IMR-90 (cell line): ENCODE results near the gene TTC23L. TPM values are rescaled to one million over a fixed set of nuclear protein-coding genes. Genes with fewer than 3 reads are reported as not detected.

ENCODE experiments used
- ATAC-seq: fragments of 200-7000 bp; cut with Tn5 transposase; 2 replicates; pipeline ENCODE4 v1.9.1; 2020; ENCODE audit warnings: low read depth, mild to moderate bottlenecking, moderate library complexity
- BruUV-seq: library from RNA; stranded (reverse); fragments of 400-500 nt; replicated peaks from 2 replicates; lab custom pipeline; 2021; lab: Mats Ljungman, UMichigan
- CTCF ChIA-PET: fragments of 300-600 bp; formaldehyde crosslinking; extraction: SDS; loops from one replicate; lab custom pipeline; 2021; ENCODE audit warnings: antibody characterized with exemption; lab: Yijun Ruan, JAX
- POLR2A ChIA-PET: fragments of 300-600 bp; sonication (Branson Sonifier 250); formaldehyde crosslinking; loops from one replicate; lab custom pipeline; 2022; ENCODE audit warnings: antibody characterized with exemption; ENCODE audit not compliant: unreplicated experiment; lab: Charles Lee
- DNase-seq: peaks from one replicate; pipeline ENCODE4 v3.0.0; 2013
- H2AFZ ChIP-seq: replicated peaks from 2 replicates; pipeline ENCODE3; 2013; ENCODE audit warnings: low read length, mild to moderate bottlenecking; ENCODE audit not compliant: poor library complexity
- H2AK5ac ChIP-seq: 2 replicates; pipeline ENCODE4 v1.6.1; 2013; ENCODE audit warnings: low read depth, low read length, inconsistent platforms
- H2AK9ac ChIP-seq: replicated peaks from 2 replicates; pipeline ENCODE3; 2013; ENCODE audit warnings: mild to moderate bottlenecking, low read depth, low read length, moderate library complexity; ENCODE audit not compliant: poor library complexity
- H2BK120ac ChIP-seq: 2 replicates; pipeline ENCODE4 v1.6.1; 2013; ENCODE audit warnings: low read depth, low read length, inconsistent platforms
- H2BK15ac ChIP-seq: 3 replicates; pipeline ENCODE4 v1.6.1; 2013; ENCODE audit warnings: low read depth, low read length, inconsistent platforms
- H2BK20ac ChIP-seq: 2 replicates; pipeline ENCODE4 v1.6.1; 2013; ENCODE audit warnings: low read depth, mild to moderate bottlenecking, inconsistent platforms, low read length, moderate library complexity
- H2BK5ac ChIP-seq: 2 replicates; pipeline ENCODE4 v1.6.1; 2013; ENCODE audit warnings: mild to moderate bottlenecking, low read depth, low read length, inconsistent platforms; ENCODE audit not compliant: poor library complexity, severe bottlenecking
- H3K14ac ChIP-seq: replicated peaks from 2 replicates; pipeline ENCODE4 v1.6.1; 2013; ENCODE audit warnings: low read depth, low read length, inconsistent platforms
- H3K18ac ChIP-seq: 2 replicates; pipeline ENCODE4 v1.6.1; 2013; ENCODE audit warnings: low read depth, low read length, control low read depth
- H3K23ac ChIP-seq: 2 replicates; pipeline ENCODE4 v1.6.1; 2013; ENCODE audit warnings: low read depth, low read length, inconsistent platforms
- H3K27ac ChIP-seq: 2 replicates; pipeline ENCODE4 v1.5.1; 2013; ENCODE audit warnings: mild to moderate bottlenecking, control low read depth, low read length; ENCODE audit not compliant: insufficient read depth
- H3K27me3 ChIP-seq: 2 replicates; pipeline ENCODE4 v1.6.1; 2013; ENCODE audit warnings: low read length; ENCODE audit not compliant: control insufficient read depth, insufficient read depth
- H3K36me3 ChIP-seq: 2 replicates; pipeline ENCODE4 v1.6.1; 2013; ENCODE audit warnings: low read length, mixed read lengths; ENCODE audit not compliant: control insufficient read depth, insufficient read depth
- H3K4ac ChIP-seq: 2 replicates; pipeline ENCODE4 v1.6.1; 2013; ENCODE audit warnings: low read depth, low read length, inconsistent platforms
- H3K4me1 ChIP-seq: 2 replicates; pipeline ENCODE4 v1.6.1; 2013; ENCODE audit warnings: low read length, mixed read lengths; ENCODE audit not compliant: control insufficient read depth, insufficient read depth
- H3K4me2 ChIP-seq: 2 replicates; pipeline ENCODE4 v1.6.1; 2013; ENCODE audit warnings: low read depth, mild to moderate bottlenecking, control low read depth, low read length, moderate library complexity
- H3K4me3 ChIP-seq: 2 replicates; pipeline ENCODE4 v1.5.1; 2013; ENCODE audit warnings: low read depth, mild to moderate bottlenecking, control low read depth, low read length, moderate library complexity; ENCODE audit not compliant: insufficient read depth
- H3K56ac ChIP-seq: 2 replicates; pipeline ENCODE4 v1.6.1; 2013; ENCODE audit warnings: low read length, inconsistent platforms; ENCODE audit not compliant: insufficient read depth; ENCODE audit errors: extremely low read depth
- H3K79me1 ChIP-seq, 2 experiments: 2 replicates each; pipeline ENCODE4 v1.6.1; 2013; ENCODE audit warnings: low read length in 2 of 2, inconsistent platforms in 1 of 2, low read depth in 1 of 2
- H3K9ac ChIP-seq: 2 replicates; pipeline ENCODE4 v1.6.1; 2013; ENCODE audit warnings: low read depth, low read length, control low read depth
- H3K9me1 ChIP-seq: 2 replicates; pipeline ENCODE4 v1.6.1; 2013; ENCODE audit warnings: low read length, inconsistent platforms; ENCODE audit not compliant: insufficient read depth
- H3K9me3 ChIP-seq: 2 replicates; pipeline ENCODE4 v1.6.1; 2013; ENCODE audit warnings: low read length; ENCODE audit not compliant: control insufficient read depth, insufficient read depth
- H4K20me1 ChIP-seq: 2 replicates; pipeline ENCODE4 v1.6.1; 2013; ENCODE audit warnings: low read length, inconsistent platforms; ENCODE audit not compliant: insufficient read depth
- H4K5ac ChIP-seq: 2 replicates; pipeline ENCODE4 v1.6.1; 2013; ENCODE audit warnings: mild to moderate bottlenecking, low read depth, low read length, control low read depth
- H4K8ac ChIP-seq, 2 experiments: 2 replicates each; pipeline ENCODE4 v1.6.1; 2013; ENCODE audit warnings: low read depth in 2 of 2, low read length in 2 of 2, control low read depth in 1 of 2, inconsistent platforms in 1 of 2
- H4K91ac ChIP-seq: 2 replicates; pipeline ENCODE4 v1.6.1; 2013; ENCODE audit warnings: low read depth, low read length, inconsistent platforms; ENCODE audit not compliant: insufficient read depth
- BHLHE40 ChIP-seq: fragments of 150-350 bp; IDR thresholded peaks from 2 replicates; pipeline ENCODE4 v1.6.1; 2016; ENCODE audit warnings: mild to moderate bottlenecking, low read depth, low read length
- CEBPB ChIP-seq: IDR thresholded peaks from 2 replicates; pipeline ENCODE4 v1.6.1; 2012; ENCODE audit warnings: low read depth, low read length, improper control_type of control experiment
- CHD1 ChIP-seq: IDR thresholded peaks from 2 replicates; pipeline ENCODE4 v1.6.1; 2012; ENCODE audit warnings: low read depth, low read length, improper control_type of control experiment
- ELK1 ChIP-seq: fragments of 150-350 bp; IDR thresholded peaks from 2 replicates; pipeline ENCODE4 v1.6.1; 2016; ENCODE audit warnings: low read depth, mild to moderate bottlenecking, low read length, moderate library complexity, borderline replicate concordance
- FOS ChIP-seq: fragments of 150-350 bp; IDR thresholded peaks from 2 replicates; pipeline ENCODE4 v1.6.1; 2016; ENCODE audit warnings: low read depth, low read length
- MAFK ChIP-seq: IDR thresholded peaks from 2 replicates; pipeline ENCODE4 v1.6.1; 2012; ENCODE audit warnings: low read depth, low read length, improper control_type of control experiment
- MAZ ChIP-seq: IDR thresholded peaks from 2 replicates; pipeline ENCODE4 v1.6.1; 2012; ENCODE audit warnings: low read depth, mild to moderate bottlenecking, low read length, improper control_type of control experiment, moderate library complexity, borderline replicate concordance
- MXI1 ChIP-seq: IDR thresholded peaks from 2 replicates; pipeline ENCODE4 v1.6.1; 2012; ENCODE audit warnings: low read depth, mild to moderate bottlenecking, low read length, moderate library complexity, borderline replicate concordance
- NFE2L2 ChIP-seq: fragments of 150-350 bp; IDR thresholded peaks from 2 replicates; pipeline ENCODE4 v1.6.1; 2016; ENCODE audit warnings: low read depth, mild to moderate bottlenecking, low read length
- POLR2A ChIP-seq: IDR thresholded peaks from 2 replicates; pipeline ENCODE4 v1.6.1; 2012; ENCODE audit warnings: mild to moderate bottlenecking, low read depth, low read length
- RAD21 ChIP-seq: IDR thresholded peaks from 2 replicates; pipeline ENCODE4 v1.6.1; 2012; ENCODE audit warnings: low read length, improper control_type of control experiment
- RCOR1 ChIP-seq: IDR thresholded peaks from 2 replicates; pipeline ENCODE4 v1.6.1; 2012; ENCODE audit warnings: mild to moderate bottlenecking, low read length, improper control_type of control experiment; ENCODE audit not compliant: insufficient replicate concordance
- RFX5 ChIP-seq: IDR thresholded peaks from 2 replicates; pipeline ENCODE4 v1.8.0; 2012; ENCODE audit warnings: low read depth, mild to moderate bottlenecking, low read length, moderate library complexity
- SMC3 ChIP-seq: fragments of 150-350 bp; IDR thresholded peaks from 2 replicates; pipeline ENCODE4 v1.6.1; 2016; ENCODE audit warnings: low read depth, mild to moderate bottlenecking, antibody characterized with exemption, low read length, moderate library complexity
- USF2 ChIP-seq: fragments of 150-350 bp; IDR thresholded peaks from 2 replicates; pipeline ENCODE4 v1.6.1; 2017; ENCODE audit warnings: mild to moderate bottlenecking, antibody characterized with exemption, low read length, low read depth
- WGBS, 2 experiments: methylation state at CpG; one replicate each; pipeline versions ENCODE4 v1.1.5 to v1.1.7; 2013; ENCODE audit warnings: missing lambda C conversion rate in 2 of 2; ENCODE audit not compliant: insufficient read length in 1 of 2; ENCODE audit errors: extremely low coverage in 2 of 2; 5-methylcytosine and 5-hydroxymethylcytosine counted together
- dilution Hi-C: fragments of 300-500 bp; cut with HindIII; formaldehyde crosslinking; loops from one replicate; pipeline ENCODE4 v1.14.3; 2018; ENCODE audit warnings: low sequenced_read_pairs; ENCODE audit not compliant: unreplicated experiment
- in situ Hi-C: fragments of 300-500 bp; cut with MboI; formaldehyde crosslinking; loops from 3 replicates; pipeline ENCODE4 v1.14.3; 2019; ENCODE audit warnings: low sequenced_read_pairs, inconsistent platforms, mixed read lengths
- intact Hi-C: fragments of 100-400 bp; cut with micrococcal nuclease; formaldehyde crosslinking; loops from 2 replicates; pipeline ENCODE4 v1.10.0; 2022
- polyA plus RNA-seq, 3 experiments: library from polyadenylated mRNA; depleted of rRNA; stranded (reverse); fragments of >200 nt; gene quantifications; 2 replicates each; pipeline ENCODE4 v1.2.3, GENCODE V29; 2012; ENCODE audit warnings: low replicate concordance in 1 of 3
- total RNA-seq: library from RNA; depleted of rRNA; stranded (reverse); fragments of >200 nt; gene quantifications from 2 replicates; pipeline ENCODE4 v1.2.3, GENCODE V29; 2012
- TF ChIP-seq, protein P1 (sequence below): conservative IDR thresholded peaks from 2 replicates; pipeline ENCODE4 v1.5.1; 2012; ENCODE audit warnings: mild to moderate bottlenecking, low read depth, low read length, improper control_type of control experiment

The TTC23L gene
- total and polyA plus RNA-seq, 2 of the 4 experiments (the other 2 are of a cell fraction): under 0.01 TPM; not detected in 1

DNA sequence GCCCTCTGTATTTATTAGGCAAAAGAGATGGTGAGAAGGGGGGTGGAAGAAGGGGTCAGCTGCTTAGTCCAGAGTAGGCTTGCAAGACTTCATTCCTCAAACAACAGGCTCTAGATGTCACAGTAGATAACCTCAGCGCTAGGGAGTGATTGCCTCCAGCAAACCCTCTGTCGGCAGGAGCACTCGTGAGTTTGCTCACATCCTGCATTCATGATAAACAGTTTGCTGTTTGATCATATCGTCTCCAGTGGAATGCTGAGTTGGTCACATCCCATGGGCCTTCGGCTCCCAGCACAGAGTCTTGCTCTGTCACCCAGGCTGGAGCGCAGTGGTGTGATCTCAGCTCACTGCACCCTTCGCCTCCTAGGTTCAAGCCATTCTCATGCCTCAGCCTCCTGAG lies 3.6 kb downstream of the TTC23L start:
- H3K4me3 ChIP-seq: no peak overlapping the region
- H4K20me1 ChIP-seq: no peaks in the 10 kb centered on the region
- no peak overlapping the region for H4K8ac ChIP-seq
- in situ Hi-C loops: no loop called here
- H3K27ac ChIP-seq: no peak overlapping the region
- H3K4me1 ChIP-seq: peaks cover 3% of the 10 kb centered on the region; the same call in 1 of the 2 replicates
- peaks cover 7% of the 10 kb centered on the region; the same call in 1 of the 2 replicates for H3K9me1 ChIP-seq
- no peak overlapping the region; the same call in 1 of the 2 replicates for H2AK5ac ChIP-seq
- dilution Hi-C loops: no loop called here
- no peak overlapping the region for H3K18ac ChIP-seq
- no peak overlapping the region for H3K4ac ChIP-seq
- H4K5ac ChIP-seq: no peak overlapping the region
- H2BK5ac ChIP-seq: no peak overlapping the region
- no peaks in the 10 kb centered on the region for H3K9me3 ChIP-seq
- H2AK9ac ChIP-seq: no peak overlapping the region
- no peak overlapping the region for H2BK15ac ChIP-seq
- H2BK120ac ChIP-seq: no peak overlapping the region
- no peak overlapping the region for H4K91ac ChIP-seq
- WGBS, 2 experiments: 0% methylated on average over 1 of the region's 7 CpGs; no CpG with 5 or more reads in 1 of the 2 experiments
- intact Hi-C loops: loop anchor here (5.0 kb wide), 1 partner anchor 55 kb away; no protein-coding TSS in a partner anchor
- H3K79me1 ChIP-seq: no peaks in the 10 kb centered on the region
- no peak overlapping the region for H3K23ac ChIP-seq
- CTCF ChIA-PET: no interaction called here
- DNase-seq (no peak), ATAC-seq (no peak)
- H2BK20ac ChIP-seq: no peak overlapping the region
- no peak overlapping the region for H3K14ac ChIP-seq
- no peak for TF ChIP-seq ELK1
- no peak for TF ChIP-seq BHLHE40
- no peak for TF ChIP-seq MAZ
- TF ChIP-seq RCOR1: no peak
- TF ChIP-seq USF2: no peak
- TF ChIP-seq FOS: no peak
- no peak for TF ChIP-seq CEBPB
- no peak for TF ChIP-seq MXI1
- no peak for TF ChIP-seq RAD21
- no peak for TF ChIP-seq POLR2A
- TF ChIP-seq CHD1: no peak
- TF ChIP-seq MAFK: no peak
- TF ChIP-seq NFE2L2: no peak
- no peak for TF ChIP-seq SMC3
- TF ChIP-seq, protein P1, sequence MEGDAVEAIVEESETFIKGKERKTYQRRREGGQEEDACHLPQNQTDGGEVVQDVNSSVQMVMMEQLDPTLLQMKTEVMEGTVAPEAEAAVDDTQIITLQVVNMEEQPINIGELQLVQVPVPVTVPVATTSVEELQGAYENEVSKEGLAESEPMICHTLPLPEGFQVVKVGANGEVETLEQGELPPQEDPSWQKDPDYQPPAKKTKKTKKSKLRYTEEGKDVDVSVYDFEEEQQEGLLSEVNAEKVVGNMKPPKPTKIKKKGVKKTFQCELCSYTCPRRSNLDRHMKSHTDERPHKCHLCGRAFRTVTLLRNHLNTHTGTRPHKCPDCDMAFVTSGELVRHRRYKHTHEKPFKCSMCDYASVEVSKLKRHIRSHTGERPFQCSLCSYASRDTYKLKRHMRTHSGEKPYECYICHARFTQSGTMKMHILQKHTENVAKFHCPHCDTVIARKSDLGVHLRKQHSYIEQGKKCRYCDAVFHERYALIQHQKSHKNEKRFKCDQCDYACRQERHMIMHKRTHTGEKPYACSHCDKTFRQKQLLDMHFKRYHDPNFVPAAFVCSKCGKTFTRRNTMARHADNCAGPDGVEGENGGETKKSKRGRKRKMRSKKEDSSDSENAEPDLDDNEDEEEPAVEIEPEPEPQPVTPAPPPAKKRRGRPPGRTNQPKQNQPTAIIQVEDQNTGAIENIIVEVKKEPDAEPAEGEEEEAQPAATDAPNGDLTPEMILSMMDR: no peak
- no peak for TF ChIP-seq RFX5
- no peak overlapping the region for H3K9ac ChIP-seq
- no TSS peak for BruUV-seq
- H3K36me3 ChIP-seq: no peaks in the 10 kb centered on the region
- POLR2A ChIA-PET: no interaction called here
- no peak overlapping the region for H3K4me2 ChIP-seq
- no peaks in the 10 kb centered on the region for H3K27me3 ChIP-seq
- no peak overlapping the region for H3K56ac ChIP-seq
- no peak overlapping the region for H2AFZ ChIP-seq
